ENCODE measurements around the gene YRDC. TPM values are rescaled to one million over a fixed set of nuclear protein-coding genes. Genes with fewer than 3 reads are reported as not detected.
A peak's percentile ranks its signal among the peaks of the same experiment; 100 is the strongest.

The YRDC gene
- total and polyA plus RNA-seq, 2 of the 13 experiments (the other 11 are each of a cell fraction or from before 2014, with no cell fraction given): 27.5 to 29.2 TPM

- Histone ChIP-seq H3K36me3 (replicated peaks in 1 of 2; ENCODE audit: control insufficient read depth in 1 of 2, insufficient read depth in 2 of 2, low read length in 2 of 2) (peaks cover 5 to 22% of the 10 kb centered on the region in 2 experiments; a peak in 4 of 5 replicates), H3K27me3 (ENCODE audit: control insufficient read depth in 1 of 2, insufficient read depth in 2 of 2, low read length in 2 of 2) (no peaks in the 10 kb centered on the region; a peak in 1 of 5 replicates), H3K4me1 (ENCODE audit: insufficient read depth, low read length) (no peaks in the 10 kb centered on the region), H4K20me1 (ENCODE audit: insufficient read depth, low read length) (no peaks in the 10 kb centered on the region), H2AFZ (ENCODE audit: low read length) (no peak overlapping the region), H3K4me3 (replicated peaks in 1 of 3; ENCODE audit: insufficient read depth in 1 of 3, low read depth in 2 of 3, low read length in 3 of 3) (no peak overlapping the region), H3K27ac (ENCODE audit: extremely low read length, insufficient read depth, low read length) (no peak overlapping the region), H3K79me2 (ENCODE audit: insufficient read depth, low read length) (peaks cover 14% of the 10 kb centered on the region), H3K9me3 (ENCODE audit: low read length) (no peaks in the 10 kb centered on the region), H3K9ac (ENCODE audit: insufficient read depth, low read depth, low read length) (no peak overlapping the region), H3K4me2 (ENCODE audit: low read depth, low read length) (no peak overlapping the region)
- in situ Hi-C loops (cut with HindIII; ENCODE audit: extremely low pct_ligation_motif_present, low pct_unique_long_range_greater_than_20kb) (no loop called here), intact Hi-C loops (cut with micrococcal nuclease; ENCODE audit: unreplicated experiment) (no loop called here)
- TF ChIP-seq AHDC1 (CRISPR knock-in tag; IDR thresholded peaks at IDR 0.05; ENCODE audit: borderline replicate concordance): no peak
- ATAC-seq: no peak
- CTCF ChIA-PET (ENCODE audit: low intra/inter-chr PET ratio, low total read pairs): no interaction called here
- FAIRE-seq: no peak
- WGBS (ENCODE audit: low lambda C conversion rate): 95% methylated on average over 2 of the region's 2 CpGs
- POLR2A ChIA-PET: interaction anchor here (1.1 kb wide), 1 partner anchor 44 kb away, joined by 3 read pairs; the partner anchor contains the start of gene YRDC
- no peak for DNase-seq (ENCODE audit: low spot score)
- BruUV-seq (replicated peaks): no TSS peak
These were observed 43.8 kb upstream of the YRDC start for GRCh38 chr1:37851782-37852210.

GRCh38 chr1:37851262-37851661 lies 43.3 kb upstream of the YRDC start:
- FAIRE-seq (no peak), ATAC-seq (no peak), DNase-seq (ENCODE audit: low spot score) (no peak)
- intact Hi-C loops (cut with micrococcal nuclease; ENCODE audit: unreplicated experiment): no loop called here
- H2AFZ ChIP-seq (ENCODE audit: low read length): no peak overlapping the region
- in situ Hi-C loops (cut with HindIII; ENCODE audit: extremely low pct_ligation_motif_present, low pct_unique_long_range_greater_than_20kb): no loop called here
- H3K27me3 ChIP-seq (ENCODE audit: control insufficient read depth in 1 of 2, insufficient read depth in 2 of 2, low read length in 2 of 2): no peaks in the 10 kb centered on the region; a peak in 1 of 5 replicates
- no TSS peak for BruUV-seq (replicated peaks)
- peaks cover 14% of the 10 kb centered on the region for H3K79me2 ChIP-seq (ENCODE audit: insufficient read depth, low read length)
- no peaks in the 10 kb centered on the region for H3K9me3 ChIP-seq (ENCODE audit: low read length)
- POLR2A ChIA-PET: interaction anchor here (1.0 to 1.1 kb wide), 2 partner anchors 8 to 43 kb away, joined by 3 read pairs; partner anchors contain the start of genes MTF1 and YRDC
- no peak overlapping the region for H3K4me3 ChIP-seq (replicated peaks in 1 of 3; ENCODE audit: insufficient read depth in 1 of 3, low read depth in 2 of 3, low read length in 3 of 3)
- H3K27ac ChIP-seq (ENCODE audit: extremely low read length, insufficient read depth, low read length): no peak overlapping the region
- no peaks in the 10 kb centered on the region for H3K4me1 ChIP-seq (ENCODE audit: insufficient read depth, low read length)
- no peak overlapping the region for H3K9ac ChIP-seq (ENCODE audit: insufficient read depth, low read depth, low read length)
- H4K20me1 ChIP-seq (ENCODE audit: insufficient read depth, low read length): no peaks in the 10 kb centered on the region
- H3K4me2 ChIP-seq (ENCODE audit: low read depth, low read length): no peak overlapping the region
- peaks cover 5 to 21% of the 10 kb centered on the region in 2 experiments; a peak in 4 of 5 replicates for H3K36me3 ChIP-seq (replicated peaks in 1 of 2; ENCODE audit: control insufficient read depth in 1 of 2, insufficient read depth in 2 of 2, low read length in 2 of 2)
- CTCF ChIA-PET (ENCODE audit: low intra/inter-chr PET ratio, low total read pairs): no interaction called here
- peak in 1 of 2 experiments; percentile 58; a peak in 2 of 4 replicates for TF ChIP-seq MAFK (conservative IDR thresholded peaks at IDR 0.05 in 1 of 2, IDR thresholded peaks at IDR 0.05 in 1 of 2; ENCODE audit: low read length in 2 of 2)
- no peak for TF ChIP-seq MLXIP (CRISPR knock-in tag; IDR thresholded peaks at IDR 0.05; ENCODE audit: borderline replicate concordance)
- no peak for TF ChIP-seq CTCF (CRISPR knock-in tag; IDR thresholded peaks at IDR 0.05)
- TF ChIP-seq ZNF326 (CRISPR knock-in tag; IDR thresholded peaks at IDR 0.05; ENCODE audit: borderline replicate concordance): no peak
- no peak for TF ChIP-seq ZNF484 (CRISPR knock-in tag; IDR thresholded peaks at IDR 0.05; ENCODE audit: borderline replicate concordance, low read depth)

All from HepG2 (cell line).